ENCODE data around the gene RCOR3.

Gene RCOR3

DNA sequence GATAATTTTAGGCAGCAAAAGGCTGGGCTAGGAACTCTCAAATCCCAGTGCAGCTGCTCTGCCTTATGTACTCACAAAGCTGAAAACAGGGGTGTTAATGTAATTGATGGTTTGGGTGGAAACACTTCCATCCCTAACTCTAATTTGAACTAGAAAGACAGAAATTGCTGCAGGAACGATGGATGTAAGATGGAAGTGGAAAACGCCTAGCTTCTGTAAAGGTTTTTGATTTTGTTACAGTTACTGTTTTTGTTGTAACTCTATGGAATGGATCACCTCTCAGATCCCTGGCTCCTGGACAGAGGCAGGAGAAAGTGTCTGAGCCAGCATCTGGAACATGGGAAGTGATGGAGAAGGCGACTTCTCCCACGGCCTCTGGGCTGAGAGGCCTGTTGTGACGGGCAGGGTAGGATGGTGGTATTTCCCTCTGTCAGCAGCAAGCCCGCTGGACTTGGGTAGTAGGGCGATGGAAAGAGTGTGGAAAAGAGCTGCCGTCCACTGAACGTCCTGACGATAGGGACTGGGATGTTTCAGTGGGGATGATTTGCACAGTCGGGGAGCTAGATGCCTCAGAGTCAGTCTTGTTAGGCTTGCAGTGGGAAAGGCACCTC, 69.0 kb downstream of the RCOR3 start:
- H3K27me3 ChIP-seq, result no peaks in the 10 kb centered on the region
- H3K36me3 ChIP-seq, result no peaks in the 10 kb centered on the region
- no peak for DNase-seq
- peak overlapping the region; percentile 86 for H3K4me3 ChIP-seq (ENCODE audit: low read depth, low read length)
- peaks cover 18% of the 10 kb centered on the region for H3K4me1 ChIP-seq
- TF ChIP-seq, protein P1, sequence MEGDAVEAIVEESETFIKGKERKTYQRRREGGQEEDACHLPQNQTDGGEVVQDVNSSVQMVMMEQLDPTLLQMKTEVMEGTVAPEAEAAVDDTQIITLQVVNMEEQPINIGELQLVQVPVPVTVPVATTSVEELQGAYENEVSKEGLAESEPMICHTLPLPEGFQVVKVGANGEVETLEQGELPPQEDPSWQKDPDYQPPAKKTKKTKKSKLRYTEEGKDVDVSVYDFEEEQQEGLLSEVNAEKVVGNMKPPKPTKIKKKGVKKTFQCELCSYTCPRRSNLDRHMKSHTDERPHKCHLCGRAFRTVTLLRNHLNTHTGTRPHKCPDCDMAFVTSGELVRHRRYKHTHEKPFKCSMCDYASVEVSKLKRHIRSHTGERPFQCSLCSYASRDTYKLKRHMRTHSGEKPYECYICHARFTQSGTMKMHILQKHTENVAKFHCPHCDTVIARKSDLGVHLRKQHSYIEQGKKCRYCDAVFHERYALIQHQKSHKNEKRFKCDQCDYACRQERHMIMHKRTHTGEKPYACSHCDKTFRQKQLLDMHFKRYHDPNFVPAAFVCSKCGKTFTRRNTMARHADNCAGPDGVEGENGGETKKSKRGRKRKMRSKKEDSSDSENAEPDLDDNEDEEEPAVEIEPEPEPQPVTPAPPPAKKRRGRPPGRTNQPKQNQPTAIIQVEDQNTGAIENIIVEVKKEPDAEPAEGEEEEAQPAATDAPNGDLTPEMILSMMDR (IDR thresholded peaks at IDR 0.05; ENCODE audit: low read depth, low read length), result no peak
- H3K9me3 ChIP-seq, result no peaks in the 10 kb centered on the region

DNA sequence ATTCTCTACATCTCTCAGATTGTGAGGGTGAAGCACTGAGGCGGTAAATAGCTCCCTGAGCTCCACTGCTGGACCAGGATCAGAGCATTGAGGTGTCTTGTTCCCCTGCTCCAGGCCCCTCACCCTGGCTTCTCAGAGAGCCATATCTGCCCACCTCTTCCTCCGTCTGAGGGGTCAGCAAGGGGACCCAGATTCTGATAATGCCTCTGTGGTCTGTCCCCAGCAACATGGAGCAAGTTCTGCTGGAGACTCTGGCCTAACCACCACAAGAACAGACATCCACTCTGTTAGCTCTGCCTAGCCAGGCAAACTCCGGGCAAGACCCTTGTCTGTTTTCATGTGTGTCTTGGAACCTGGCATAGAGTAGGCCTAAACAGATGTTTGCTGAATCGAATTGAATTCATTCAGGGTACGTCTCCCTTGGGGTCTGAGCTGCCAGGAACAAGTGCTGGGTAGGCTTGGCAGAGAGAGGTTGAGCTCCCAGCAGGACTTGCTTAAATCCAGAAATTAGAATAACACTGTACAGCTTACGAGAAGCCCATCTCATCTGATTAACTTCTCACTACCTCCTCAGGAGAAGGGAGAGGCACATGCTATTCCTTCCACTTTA, 69.8 kb downstream of the RCOR3 start:
- H3K4me3 ChIP-seq (ENCODE audit: low read depth, low read length), result no peak overlapping the region
- no peaks in the 10 kb centered on the region for H3K36me3 ChIP-seq

DNA sequence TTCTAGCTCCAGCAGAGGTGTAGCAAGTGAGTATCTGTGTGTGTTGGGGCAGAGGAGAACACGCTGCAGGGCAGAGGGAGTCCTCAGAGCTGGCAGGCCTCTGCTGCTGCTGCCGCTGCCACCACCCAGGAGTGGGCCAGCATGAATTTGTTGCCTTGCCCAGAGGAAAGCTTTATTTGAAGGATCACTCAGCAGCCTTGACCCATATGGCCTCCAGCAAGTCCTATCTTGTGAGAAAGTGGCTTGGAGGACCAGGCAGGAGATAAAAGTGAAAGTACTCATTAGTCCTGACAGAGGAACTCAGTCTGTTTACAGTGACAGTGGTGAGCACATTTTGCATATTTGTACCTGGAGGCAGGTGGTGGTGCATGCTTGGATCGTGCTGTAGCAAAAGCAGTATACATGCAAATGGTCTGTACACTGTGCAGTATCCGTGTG, 70.6 kb downstream of the RCOR3 start:
- Histone ChIP-seq H3K27me3 (no peaks in the 10 kb centered on the region), H3K4me1 (peaks cover 18% of the 10 kb centered on the region), H3K9me3 (no peaks in the 10 kb centered on the region), H3K4me3 (ENCODE audit: low read depth, low read length) (no peak overlapping the region), H3K36me3 (no peaks in the 10 kb centered on the region)
- TF ChIP-seq, protein P1 (IDR thresholded peaks at IDR 0.05; ENCODE audit: low read depth, low read length), result no peak
- no peak for DNase-seq

More for the DNA sequence above, 69.8 kb downstream of the RCOR3 start:
- Histone ChIP-seq H3K27me3 (no peaks in the 10 kb centered on the region), H3K4me1 (peaks cover 18% of the 10 kb centered on the region), H3K9me3 (no peaks in the 10 kb centered on the region)
- DNase-seq, result no peak
- TF ChIP-seq, protein P1 (IDR thresholded peaks at IDR 0.05; ENCODE audit: low read depth, low read length), result no peak

DNA sequence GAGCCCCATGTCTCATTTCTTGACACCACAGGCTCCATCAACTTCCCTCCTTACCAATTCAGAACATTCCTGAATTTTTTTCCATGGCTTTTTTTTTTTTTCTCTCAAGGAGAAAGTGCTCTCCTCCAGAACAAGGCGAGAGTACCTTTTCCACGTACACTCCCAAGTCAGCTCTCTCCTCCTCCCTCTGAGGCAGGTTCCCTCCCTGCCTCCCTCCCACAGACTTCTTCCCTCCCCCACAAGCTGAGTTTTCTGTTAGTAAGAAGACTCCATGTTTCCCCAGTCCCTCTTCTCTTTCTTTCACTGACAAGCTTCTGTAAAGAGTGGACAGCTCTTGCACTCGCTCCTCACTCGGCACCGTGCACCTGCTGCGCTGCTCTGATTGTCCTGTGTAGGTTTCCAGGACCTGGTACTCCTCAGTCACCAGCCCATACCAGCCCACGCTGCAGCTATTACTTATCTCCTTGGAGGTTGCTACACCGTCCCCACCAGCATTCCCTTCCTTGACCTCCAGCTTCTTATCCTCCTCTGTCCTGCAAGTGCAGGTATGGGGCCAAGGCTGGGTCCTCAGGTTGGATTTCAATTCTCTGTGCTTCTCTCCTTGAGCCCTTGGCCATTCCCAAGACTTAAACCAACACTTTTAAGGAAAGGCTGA, 71.2 kb downstream of the RCOR3 start:
- H3K4me3 ChIP-seq (ENCODE audit: low read depth, low read length), result no peak overlapping the region
- TF ChIP-seq, protein P1 (IDR thresholded peaks at IDR 0.05; ENCODE audit: low read depth, low read length), result no peak
- no peaks in the 10 kb centered on the region for H3K27me3 ChIP-seq
- H3K9me3 ChIP-seq, result no peaks in the 10 kb centered on the region
- H3K36me3 ChIP-seq, result no peaks in the 10 kb centered on the region
- DNase-seq, result no peak
- H3K4me1 ChIP-seq, result peaks cover 18% of the 10 kb centered on the region

DNA sequence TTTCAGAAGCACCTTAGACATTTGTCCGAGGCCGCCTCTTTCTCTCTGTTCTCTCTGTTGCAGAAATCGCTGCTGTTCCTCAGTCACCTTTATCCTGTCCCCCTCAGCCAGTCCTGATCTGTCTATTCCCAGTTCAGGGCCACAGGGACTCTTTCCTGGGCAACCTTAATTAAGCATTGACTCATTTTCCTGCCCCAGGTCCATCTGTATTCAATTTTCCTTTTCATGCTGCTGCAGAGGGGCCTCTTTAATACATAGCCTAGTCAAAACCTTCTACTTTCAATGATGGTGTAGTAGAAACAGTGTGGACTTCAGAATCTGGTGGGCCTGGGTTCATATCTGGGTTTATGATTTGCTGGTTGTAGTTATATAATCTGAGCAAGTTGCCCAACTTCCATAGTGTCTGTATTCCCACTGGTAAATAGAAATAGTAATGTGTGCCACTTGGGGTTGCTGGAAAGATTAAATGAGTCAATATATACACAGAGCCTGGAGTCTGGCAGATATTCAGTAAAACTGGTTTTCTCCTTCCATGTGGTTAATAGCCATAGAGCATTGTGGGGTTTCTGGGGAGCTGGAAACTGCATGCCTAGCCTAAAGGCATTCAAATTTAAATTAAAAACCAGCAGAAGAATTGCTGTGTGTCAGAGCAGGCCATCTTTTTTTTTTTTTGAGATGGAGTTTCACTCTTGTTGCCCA, 72.0 kb downstream of the RCOR3 start:
- H3K4me1 ChIP-seq, result peaks cover 18% of the 10 kb centered on the region

More for the DNA sequence above, 72.0 kb downstream of the RCOR3 start:
- TF ChIP-seq, protein P1 (IDR thresholded peaks at IDR 0.05; ENCODE audit: low read depth, low read length), result no peak
- Histone ChIP-seq H3K4me3 (ENCODE audit: low read depth, low read length) (no peak overlapping the region), H3K27me3 (no peaks in the 10 kb centered on the region), H3K36me3 (no peaks in the 10 kb centered on the region), H3K9me3 (no peaks in the 10 kb centered on the region)
- no peak for DNase-seq

Measured in BE2C (cell line).